Hippocampal formation (tissue), 2 donors: Measurements from ENCODE around the gene ZNF474.
A peak's percentile ranks its signal among the peaks of the same experiment; 100 is the strongest.
"Not testable (repeated sequence)": the region's sequence is repeated elsewhere in the genome, so short reads cannot be mapped to it uniquely, and the experiment has no call there.

ENCODE experiments used
- DNase-seq, 2 donors: peaks; one replicate each; lab custom pipeline; 2025; lab: John Stamatoyannopoulos, UW

The ZNF474 gene

DNA sequence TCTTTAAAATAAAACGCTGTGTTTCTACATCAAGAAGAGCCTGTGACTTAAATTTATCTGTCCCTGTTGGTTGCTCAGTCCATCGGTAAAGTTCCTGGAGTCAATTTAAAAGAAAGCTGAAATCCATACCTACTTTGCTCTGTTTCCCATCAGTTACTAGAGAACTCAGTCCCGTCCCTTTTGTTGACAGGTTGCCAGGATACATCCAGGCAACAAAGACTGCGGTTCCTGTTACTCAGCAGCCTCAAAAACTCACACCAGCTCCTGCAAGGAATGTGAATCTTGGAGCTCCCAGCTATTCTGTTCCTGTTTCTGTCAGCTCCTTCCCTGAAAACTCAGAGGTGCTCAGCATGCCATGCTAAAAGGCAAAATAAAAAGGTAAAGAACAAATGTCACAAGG lies at the start of gene ZNF474:
TSS of gene ZNF474 (plus strand) at position 241 of the 400 bp plus-strand sequence. CDS start 22,445 bp downstream, outside the sequence.
- no peak for DNase-seq

- no peak for DNase-seq
Observed at GRCh38 chr5:122081541-122081940, 47.8 kb upstream of the ZNF474 start.

DNA sequence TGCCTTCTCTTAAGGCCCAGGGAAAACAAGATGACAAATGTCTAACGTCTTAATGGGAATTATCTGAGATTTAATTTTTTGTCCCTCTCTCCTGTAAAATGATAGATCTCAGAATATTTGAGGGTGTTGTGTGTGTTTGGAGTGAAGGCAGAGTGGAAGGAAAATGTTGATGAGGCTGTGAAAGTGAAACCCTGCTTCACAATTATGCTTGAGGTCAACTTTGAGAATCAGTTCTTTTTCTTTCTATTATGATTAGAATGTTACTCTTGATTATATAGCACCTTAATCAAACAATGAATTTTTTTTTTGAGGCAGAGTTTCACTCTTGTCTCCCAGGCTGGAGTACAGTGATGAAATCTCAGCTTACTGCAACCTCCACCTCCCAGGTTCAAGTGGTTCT lies 45.8 kb upstream of the ZNF474 start:
- no peak for DNase-seq

DNA sequence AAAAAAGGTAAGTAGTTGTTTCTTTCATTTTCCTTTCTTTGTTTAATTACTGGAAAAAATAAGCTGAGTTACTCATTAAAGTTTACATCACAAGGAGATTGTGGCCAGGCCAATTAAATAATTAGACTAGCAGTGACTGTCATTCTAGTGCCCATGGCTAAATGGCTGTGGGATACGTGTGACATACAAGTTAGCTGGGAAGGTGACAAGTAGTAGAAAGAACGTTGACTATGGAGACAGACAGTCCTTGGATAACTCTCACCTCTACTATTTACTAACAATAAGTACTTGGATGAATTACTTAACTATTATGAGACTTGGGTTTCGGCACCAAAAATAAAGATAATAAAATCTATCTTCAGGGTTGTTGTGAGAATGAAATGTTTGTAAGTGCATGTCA lies 44.3 kb upstream of the ZNF474 start:
- no peak for DNase-seq

- DNase-seq = no peak
Observed at GRCh38 chr5:122089096-122090013, 40.0 kb upstream of the ZNF474 start.

DNA sequence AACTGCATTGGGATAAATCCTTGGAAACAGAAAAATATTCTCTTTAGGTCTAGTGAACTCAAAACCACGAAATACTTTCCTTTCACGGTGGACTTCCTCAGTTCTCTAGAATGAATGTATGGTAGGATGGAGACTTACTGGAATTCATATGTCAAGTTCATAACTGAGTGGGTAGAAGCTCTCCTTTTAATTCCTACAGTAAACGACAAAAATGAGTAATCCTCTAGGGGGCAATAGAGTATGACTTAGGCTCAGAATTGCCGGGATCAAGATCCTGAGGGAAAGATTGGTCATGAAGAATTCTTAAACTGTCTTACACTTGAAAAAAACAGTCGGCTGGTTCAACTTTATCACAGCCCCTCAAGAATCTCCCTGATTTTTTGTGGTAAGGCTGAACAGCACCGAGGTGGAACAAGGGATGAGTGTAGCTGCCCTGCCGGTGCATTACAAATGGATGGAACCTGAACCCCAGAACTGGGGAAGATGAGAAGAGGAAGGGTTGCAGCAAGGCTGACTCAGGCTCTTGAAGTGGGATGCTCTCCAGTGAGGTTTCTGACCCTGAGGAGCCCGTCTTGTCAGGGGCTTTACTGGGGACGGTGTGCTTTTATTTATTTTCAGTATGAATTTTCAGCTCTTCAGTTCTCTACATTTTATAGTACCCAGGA lies 37.3 kb upstream of the ZNF474 start:
- DNase-seq = no peak

- no peak for DNase-seq
Observed at GRCh38 chr5:122093415-122094180, 35.7 kb upstream of the ZNF474 start.

GRCh38 chr5:122094251-122094650 lies 35.1 kb upstream of the ZNF474 start:
- DNase-seq = not testable (repeated sequence)

DNA sequence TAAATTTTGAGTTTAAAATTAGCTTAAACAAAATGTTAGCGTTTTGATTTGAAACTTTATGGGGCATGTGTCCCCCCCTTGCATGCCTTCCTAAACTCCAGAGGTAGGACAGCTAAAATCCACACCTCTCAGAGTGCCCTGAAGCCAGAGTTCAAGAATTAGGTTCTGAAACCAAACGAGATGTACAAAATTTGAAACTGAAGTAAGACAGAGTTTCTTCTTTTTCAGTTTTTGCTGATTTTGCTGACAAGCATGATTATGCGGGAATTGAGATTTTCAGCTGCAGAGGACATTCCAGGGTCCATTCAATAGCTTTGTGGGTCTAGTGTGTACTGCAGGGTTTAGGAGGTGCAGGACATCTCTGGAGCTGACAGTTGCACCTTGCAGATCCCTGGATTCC lies 34.2 kb upstream of the ZNF474 start:
- no peak for DNase-seq

DNA sequence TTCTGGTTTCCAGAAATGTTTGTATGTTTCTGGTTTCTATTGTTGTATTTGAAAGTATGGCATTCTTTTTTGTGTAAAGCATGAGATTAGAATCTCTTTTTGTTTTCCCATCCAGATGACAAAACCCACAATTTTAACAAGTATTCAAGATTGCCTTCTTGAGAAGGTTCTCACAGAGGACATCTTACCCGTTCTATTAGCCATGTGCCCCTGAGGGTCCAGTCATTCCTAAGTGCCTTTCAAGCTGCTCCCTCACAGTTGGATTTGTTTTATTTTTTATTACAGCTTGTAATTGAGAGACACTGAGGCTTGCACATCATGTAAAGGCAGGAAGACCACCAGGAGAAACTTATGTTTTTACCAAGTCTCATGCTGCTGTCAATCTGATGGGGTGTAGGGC lies 32.0 kb upstream of the ZNF474 start:
- DNase-seq = no peak

- no peak for DNase-seq
Observed at GRCh38 chr5:122099060-122099790, 30.1 kb upstream of the ZNF474 start.

GRCh38 chr5:122101636-122102285 lies 27.6 kb upstream of the ZNF474 start:
- DNase-seq = peak in 1 of 2 donors; percentile 29

- no peak for DNase-seq
Observed at GRCh38 chr5:122102825-122103224, 26.5 kb upstream of the ZNF474 start.

DNA sequence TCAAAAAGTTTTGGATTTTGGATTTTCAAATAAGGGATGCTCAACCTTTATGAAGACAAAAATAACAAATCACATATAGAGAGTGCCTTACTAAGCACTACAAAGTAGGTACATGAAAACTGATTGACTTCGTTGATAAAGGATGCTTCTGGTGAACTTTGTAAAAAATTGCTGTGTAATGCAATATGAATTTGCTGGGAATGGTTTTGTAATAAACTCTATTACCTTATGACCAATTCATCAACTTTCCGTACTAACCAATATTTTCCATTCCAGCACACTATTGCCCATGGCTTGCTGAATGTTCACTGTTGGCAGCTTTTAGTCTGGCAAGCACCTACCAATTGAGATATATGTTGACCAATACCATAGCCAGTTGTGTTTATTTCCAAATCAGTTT lies 23.4 kb upstream of the ZNF474 start:
- DNase-seq = no peak

GRCh38 chr5:122107016-122107415 lies 22.3 kb upstream of the ZNF474 start:
- DNase-seq = no peak

GRCh38 chr5:122110987-122111386 lies 18.4 kb upstream of the ZNF474 start:
- no peak for DNase-seq

GRCh38 chr5:122111460-122111859 lies 17.9 kb upstream of the ZNF474 start:
- DNase-seq = no peak

GRCh38 chr5:122112063-122112462 lies 17.3 kb upstream of the ZNF474 start:
- DNase-seq = no peak

DNA sequence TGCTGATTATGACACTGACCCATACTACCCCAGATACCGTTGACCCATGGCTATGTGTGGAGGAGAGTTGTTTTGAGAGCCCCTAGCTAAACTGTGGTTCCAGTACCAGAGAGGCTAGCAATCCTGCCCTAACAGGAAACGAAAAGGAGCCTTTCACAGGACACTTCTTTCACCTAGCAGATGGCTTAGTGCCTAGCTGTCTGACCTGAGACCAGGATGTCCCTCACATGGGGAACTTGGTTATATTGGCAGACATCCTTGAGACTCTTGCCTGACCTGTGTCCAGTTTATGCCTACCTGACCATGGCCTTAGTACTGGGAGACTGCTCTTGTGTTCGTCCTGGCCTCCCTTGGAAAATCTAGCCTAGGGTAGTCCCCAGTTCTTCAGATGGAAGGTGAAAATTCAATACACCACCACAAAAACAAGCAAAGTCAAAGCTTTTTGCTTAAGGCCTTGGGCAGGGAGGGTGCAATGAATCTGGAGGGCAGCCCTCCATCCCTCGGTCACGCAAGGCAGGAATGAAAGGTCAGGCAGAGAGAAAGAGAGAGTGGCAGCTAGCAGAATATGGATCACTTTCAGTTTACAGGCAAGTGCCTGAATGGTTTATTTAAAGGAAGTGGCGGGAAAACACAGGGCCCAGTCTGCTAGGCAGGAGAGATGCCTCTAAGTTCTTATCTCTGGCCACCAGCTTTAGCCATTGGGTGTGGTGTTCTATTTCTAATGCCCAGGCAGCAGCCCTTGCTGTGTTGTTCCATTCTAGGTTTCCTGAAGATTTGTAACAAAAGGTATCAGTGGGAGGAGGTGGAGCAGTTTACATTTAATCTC lies 16.4 kb upstream of the ZNF474 start:
- no peak for DNase-seq

GRCh38 chr5:122114501-122114900 lies 14.8 kb upstream of the ZNF474 start:
- no peak for DNase-seq
